GM21423 (cell line): Measurements from ENCODE around the gene CD99.
A peak's percentile ranks its signal among the peaks of the same experiment; 100 is the strongest.

ENCODE experiments used
- ATAC-seq: cut with Tn5 transposase; IDR thresholded peaks from one replicate; pipeline ENCODE4 v1.9.1; 2021; ENCODE audit warnings: mild to moderate bottlenecking, moderate library complexity; ENCODE audit not compliant: unreplicated experiment

Gene CD99, protein sequence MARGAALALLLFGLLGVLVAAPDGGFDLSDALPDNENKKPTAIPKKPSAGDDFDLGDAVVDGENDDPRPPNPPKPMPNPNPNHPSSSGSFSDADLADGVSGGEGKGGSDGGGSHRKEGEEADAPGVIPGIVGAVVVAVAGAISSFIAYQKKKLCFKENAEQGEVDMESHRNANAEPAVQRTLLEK

DNA sequence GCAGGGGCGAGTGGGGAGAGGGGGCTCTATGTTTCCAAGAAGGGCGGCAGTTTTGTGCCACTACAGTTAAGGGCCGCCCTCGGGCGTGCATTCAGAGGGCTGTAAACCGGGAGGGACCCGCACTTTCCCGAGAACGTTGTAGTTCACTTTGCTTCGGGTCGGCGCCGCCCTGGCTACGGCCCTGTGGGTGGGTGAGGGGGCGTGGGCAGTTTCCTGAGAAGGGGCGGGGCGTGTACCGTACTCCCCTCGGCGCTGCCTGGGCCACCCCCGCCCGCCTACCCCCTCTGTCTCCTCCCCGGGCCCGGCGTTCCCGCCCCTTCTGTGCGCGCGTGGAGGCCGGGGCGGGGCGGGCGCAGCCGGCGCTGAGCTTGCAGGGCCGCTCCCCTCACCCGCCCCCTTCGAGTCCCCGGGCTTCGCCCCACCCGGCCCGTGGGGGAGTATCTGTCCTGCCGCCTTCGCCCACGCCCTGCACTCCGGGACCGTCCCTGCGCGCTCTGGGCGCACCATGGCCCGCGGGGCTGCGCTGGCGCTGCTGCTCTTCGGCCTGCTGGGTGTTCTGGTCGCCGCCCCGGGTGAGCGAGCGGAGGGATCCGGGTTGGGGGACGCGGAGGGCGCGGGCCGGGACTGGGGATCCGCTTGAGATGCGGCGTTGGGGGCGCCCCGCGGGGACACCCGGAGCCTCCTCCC lies at the start of gene CD99:
Gene CD99, plus strand, starts transcription at position 440 of the 687 bp plus-strand sequence. Its CDS starts 66 bp downstream, at position 506.
- ATAC-seq, result peak; percentile 88

DNA sequence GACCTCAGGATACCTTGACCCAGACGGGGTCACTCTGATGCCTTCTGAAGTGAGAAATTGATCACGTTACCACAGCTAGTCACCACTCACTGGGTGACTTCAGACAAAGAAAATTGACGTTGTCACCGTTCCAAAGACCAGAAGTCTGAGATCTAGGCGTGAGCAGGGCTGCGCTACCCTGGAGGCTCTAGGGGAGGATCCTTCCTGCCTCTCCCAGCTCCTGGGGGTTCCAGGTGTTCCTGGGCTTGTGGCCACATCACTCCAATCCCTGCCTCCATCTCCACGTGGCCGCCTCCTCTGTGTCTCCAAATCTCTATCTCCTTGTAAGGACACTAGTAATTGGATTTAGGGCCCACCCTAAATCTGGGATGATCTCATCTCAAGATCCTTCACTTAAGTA lies 48.9 kb upstream of the CD99 start:
- no peak for ATAC-seq

DNA sequence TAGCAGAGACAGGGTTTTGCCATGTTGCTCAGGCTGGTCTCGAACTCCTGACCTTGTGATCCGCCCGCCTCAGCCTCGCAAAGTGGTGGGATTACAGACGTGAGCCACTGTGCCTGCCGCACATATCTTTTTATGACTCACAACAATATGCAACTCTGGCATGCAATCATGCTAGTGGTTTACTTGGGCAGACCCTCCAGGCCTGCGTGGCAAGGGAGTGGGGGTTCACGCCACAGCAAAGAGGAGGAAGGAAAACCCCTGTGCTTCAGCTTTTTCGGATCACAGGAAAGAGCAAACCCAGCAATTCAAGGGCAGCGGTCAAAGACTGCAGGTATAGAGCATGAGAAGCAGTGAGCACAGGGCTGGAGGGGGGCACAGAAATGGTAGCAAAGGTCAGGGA lies 48.3 kb upstream of the CD99 start:
- ATAC-seq, result no peak

DNA sequence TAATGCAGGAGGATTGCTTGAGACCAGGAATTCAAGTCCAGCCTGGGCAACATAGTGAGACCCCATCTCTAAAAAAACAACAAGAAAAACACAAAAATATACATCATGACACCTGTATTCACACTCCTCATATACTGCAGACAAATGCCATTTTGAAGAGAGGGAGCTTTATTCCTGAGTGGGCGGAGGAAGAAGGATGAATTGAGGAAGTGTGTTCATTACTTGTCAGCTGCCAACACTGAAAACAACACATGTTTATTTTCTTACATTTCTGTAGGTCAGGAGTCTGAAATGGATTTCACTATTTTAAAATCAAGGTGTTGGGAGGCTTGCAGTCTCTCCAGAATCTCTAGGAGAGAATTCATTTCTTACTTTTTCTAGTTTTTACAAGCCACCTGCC lies 47.2 kb upstream of the CD99 start:
- no peak for ATAC-seq

DNA sequence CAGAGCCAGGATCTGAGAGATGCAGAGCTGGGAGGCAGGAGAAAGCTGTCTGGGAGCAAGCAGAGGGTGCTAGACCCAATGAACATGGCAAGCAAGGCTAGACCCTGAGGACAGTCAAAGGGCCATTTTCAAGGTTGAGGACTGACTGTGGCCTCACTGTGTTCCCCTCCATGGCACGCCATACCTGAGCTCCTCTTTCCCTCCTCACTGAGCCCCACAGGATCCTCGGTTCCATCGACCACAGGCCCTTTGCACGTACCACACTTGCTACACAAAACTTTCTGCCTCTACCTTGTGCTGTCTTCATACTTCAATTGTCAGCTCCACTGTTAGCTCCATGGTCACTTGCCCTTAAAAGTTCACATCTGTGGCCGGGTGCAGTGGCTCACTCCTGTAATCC lies 45.5 kb upstream of the CD99 start:
- ATAC-seq, result no peak

DNA sequence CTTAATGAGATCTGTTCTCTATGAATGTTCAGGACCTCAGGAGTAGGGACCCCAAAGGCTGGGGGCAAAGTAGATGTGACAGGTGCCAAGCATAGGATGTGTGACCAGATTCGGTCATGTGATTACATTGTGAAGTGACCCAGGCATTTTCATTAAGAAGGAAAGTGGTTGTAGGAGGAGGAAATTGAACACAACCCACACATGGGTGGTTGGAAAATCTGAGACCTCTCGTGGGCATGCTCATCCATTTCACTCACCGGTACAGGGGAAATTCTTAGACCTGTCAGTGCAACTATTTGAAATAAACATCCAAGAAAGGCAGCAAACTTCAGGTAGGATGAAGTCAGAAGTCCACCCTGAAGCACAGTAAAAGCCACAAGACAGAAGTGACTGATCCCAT lies 43.5 kb upstream of the CD99 start:
- no peak for ATAC-seq

DNA sequence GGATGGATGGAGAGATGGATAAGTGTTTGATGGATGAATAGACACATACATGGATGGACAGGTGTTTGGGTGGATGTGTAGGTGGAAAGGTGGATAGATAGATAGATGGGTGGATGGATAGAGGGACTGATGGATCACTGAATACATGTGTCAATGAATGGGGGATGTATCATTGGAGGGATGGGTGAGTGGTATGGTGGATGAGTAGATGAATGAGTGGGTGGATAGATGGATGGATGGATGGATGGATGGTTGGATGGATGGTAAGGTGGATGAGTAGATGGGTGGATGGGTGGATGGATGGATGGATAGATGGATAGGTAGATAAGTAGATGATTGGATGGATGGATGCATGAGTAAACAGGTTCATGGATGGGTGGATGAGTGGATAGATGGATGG lies 41.1 kb upstream of the CD99 start:
- no peak for ATAC-seq

DNA sequence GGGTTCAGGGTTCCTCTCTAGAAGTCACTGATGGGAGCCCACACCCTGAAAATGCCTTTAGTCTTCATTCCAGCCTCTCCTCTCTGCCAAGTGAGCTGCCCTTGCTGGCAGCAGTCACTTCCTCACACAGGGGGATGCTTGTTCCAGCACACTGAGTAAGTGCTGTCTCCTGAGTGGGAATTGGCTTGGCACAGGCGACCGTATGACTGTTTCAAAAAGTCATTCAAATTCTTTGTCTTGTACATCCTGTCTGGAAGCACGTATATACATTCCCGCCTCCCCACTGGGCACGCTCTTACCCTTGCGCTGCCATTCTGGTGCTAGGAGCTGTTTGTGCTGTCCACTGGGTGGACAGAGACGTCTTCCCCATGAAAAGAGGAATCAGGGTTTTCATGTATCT lies 40.2 kb upstream of the CD99 start:
- no peak for ATAC-seq

DNA sequence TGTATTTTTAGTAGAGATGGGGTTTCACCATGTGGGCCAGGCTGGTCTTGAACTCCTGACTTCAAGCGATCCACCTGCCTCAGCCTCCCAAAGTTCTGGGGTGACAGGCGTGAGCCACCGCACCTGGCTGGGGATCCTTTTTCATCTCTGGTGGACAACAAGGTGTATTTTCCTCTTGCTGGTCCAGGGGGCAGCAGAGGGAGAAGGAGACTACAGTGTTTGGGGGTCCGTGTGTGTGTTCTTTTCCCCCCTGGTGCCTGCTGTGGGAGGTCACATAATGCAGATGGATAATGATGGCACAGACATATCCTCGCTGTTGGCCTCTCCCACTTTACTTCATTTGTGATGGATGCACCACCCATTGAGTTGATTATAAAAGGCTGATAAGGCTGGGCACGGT lies 39.0 kb upstream of the CD99 start:
- no peak for ATAC-seq

DNA sequence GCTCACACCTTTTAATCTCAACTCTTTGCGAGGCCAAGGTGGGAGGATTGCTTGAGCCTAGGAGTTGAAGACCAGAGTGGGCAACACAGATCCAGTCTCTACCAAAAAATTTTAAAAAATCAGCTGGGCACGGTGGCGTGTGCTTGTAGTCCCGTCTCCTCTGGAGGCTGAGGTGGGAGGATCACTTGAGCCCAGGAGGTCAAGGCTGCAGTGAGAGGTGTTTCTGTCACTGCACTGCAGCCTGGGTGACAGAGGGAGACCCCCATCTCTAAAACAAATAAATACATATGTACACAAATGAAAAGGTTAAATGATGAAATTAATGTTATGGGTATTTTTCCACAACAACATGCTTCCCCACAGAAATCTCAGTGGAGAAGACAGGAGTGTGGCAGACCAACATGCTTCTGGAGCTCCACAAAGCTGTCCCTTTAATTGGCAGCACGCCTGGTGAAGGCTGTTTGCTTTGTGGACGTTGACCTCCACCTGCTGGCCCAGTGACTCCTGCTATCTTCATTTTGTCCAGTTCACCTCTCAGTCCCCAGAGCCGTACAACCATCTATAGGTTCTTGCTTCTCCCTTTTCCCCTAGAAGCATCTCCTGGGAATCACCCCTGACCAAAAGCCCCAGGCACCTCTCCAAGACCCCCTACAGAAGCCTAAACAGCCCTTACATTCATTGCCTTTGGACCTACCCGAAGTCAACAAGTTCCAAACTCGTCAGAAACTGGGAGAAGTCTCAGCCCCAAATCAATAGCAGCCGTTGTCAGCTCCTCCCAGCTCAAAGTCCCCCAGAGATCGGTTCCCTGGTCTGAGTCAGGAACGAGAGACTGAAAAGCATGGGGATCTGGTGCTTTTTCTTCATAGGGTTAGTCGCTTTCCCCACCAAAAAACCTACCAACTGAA lies 36.4 kb upstream of the CD99 start:
- no peak for ATAC-seq

DNA sequence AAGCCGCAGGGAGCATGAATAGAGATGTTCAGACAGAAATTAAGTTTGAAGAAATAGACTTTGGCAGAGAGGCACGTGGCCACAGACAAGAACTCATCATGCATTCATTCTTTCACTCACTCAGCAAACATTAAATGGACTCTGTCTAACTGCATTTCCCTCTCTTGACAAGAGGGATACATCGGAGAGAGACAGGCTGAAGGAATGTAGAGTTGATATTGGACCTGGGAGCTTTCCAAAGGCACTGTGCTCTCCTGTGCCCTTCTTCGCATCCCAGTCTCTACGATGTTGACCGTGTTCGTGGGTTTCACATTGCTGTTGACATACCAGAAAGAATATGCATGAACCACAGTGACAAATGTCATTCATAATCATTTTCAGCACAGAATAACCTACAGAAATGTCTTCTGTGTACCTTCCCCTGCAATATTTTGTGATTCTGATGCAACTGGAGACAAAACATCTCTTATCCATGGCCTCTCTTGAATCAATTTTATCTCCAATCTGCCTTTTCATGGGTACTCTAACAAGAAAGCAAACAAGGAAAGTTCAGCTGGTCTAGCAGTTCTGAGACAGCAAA lies 34.7 kb upstream of the CD99 start:
- no peak for ATAC-seq

DNA sequence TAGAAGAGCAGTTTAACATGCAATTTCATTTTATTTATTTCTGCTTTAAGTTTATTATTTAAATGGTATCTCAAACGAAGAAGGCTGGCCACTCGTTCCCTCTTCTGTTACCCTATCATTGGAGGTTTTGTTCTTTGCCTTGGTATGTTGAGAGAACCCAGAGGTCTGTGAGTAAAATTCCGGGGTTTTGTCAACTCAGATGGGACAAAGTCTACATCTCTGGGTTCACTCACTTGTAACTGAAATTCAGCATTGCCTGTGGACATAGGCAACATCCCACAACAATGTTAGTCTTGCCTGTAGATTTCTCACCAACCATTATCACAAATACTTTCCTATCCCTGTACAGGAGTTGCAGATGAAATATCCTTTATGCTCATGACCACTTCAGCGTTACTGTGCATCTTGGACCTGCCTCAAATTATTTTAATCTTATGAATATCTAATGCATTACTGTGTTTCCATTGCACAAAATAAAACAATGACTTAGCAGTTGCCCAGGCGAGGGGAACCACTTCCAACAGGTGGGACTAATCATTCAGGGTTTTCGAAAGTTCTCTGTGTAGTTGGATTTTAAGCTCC lies 33.5 kb upstream of the CD99 start:
- no peak for ATAC-seq

DNA sequence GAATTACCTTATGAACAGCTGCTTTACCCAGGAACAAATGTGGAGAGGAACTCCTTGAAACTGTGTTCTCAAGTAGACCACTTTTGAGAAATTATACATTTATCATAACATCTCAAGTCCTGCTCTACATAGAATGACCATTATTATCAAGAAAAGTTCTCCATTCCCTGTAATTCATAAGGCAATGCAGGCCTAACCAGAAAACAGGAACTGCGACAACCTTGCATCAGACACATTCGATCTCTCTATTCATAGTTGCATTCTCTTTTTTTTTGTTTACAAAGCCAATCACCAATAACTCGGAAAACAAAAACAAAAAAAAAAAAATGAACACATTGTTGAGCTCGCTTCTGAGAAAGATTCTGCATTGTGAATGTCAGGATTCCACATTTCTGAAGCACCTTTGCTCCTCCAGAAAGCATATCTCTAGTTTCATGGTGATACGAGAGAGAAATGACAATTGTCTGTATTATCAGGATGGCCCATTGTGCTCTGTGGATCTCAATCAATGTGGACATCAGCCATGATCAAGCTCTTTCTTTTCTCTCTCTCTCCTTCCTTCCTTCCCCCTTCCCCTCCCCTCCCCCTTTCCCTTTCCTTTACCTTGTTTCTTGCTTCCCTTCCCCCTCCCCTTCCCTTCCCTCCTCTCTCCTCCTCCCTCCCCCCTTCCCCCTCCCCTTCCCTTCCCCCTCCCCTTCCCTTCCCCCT lies 32.4 kb upstream of the CD99 start:
- ATAC-seq, result no peak

DNA sequence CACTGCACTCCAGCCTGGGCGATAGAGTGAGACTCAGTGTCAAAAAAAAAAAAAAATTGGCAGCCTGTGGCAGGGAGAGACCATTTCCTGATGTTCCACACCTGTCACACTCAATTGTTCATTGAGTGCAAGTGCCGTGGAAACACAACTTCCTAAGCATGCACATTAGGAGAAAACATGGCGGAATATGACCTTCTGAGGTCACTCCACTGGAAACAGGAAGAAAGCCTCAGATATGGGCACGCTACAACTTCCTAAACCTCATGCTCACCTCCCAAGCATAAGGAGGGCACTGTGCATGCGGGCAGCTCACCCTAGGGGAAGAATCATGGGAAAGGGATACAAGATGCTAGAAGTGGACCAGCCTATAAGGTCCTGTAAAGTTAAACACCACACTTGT lies 28.5 kb upstream of the CD99 start:
- ATAC-seq, result no peak

DNA sequence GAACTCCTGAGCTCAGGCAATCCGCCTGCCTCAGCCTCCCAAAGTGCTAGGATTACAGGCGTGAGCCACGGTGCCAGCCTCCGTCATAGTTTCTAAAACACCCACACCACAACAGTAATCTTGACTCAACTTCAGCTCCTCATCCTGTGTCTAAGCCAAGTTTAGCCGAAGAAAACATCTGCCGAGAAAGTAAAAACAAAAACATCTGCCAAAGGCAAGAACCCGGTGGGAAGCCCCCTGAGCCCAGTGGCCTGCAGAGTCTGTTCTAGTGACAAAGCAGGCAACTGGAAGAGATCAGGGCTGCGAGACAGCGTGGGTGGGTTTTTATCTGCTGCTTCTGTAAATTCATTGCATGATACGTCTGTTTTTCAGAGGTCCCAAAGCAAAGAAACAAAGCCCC lies 26.6 kb upstream of the CD99 start:
- ATAC-seq, result no peak

DNA sequence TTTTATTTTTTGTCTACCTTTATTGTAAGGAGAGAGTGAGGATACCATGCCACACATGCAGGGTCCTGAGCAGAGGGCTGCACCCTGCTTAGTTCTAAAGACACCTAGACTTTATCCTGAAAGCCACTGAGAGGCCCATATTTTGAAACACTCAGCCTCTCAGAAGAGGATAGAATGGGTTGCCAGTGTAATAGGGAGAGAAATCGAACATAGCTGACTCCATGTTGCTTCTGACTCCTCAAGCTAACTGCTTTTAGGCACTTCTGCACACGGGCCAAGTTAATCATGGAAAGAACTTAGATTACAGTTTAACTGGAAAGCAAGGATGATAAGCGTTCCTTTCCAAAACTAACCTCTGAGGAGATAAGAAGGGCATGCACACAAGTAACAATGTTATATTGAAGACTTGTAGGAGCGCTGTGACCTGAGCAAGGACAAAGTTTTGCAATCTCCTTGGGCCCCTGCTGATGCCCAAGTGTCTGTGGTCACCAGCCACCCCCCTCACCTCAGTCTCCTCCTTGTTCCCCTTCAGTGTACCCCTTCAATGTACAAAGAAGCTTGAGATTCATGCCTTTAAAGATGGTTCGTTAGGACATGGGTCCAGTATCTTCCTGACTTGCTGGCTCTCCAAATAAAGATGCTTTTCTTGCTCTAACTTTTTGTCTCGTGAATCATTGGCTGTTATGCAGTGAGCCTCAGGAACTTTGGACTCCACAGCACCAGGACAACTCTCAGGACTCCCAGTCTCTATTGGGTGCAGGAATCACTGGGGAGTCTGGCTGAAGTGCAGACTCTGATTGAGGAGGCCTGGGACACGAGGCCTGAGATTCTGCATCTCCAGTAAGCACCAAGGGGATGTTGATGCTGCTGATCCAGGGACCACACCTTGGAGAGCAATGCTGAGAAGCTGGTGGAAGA lies 25.4 kb upstream of the CD99 start:
- ATAC-seq, result no peak

DNA sequence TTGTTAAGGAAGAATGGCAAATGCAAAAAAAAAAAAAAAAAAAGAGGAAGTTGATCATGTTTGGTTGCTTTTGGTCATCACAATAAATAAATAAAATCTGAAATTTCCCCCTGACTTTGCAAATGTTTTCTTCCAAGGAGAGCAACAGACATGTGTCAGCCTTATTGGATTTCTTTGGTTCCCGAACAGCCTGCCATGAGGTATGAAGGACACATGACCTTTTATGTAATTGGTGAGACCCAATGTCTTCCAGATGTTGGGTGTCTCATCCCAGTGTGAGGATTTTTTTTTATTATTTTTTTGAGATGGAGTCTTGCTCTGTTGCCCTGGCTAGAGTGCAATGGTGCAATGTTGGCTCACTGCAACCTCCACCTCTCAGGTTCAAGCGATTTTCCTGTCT lies 24.6 kb upstream of the CD99 start:
- ATAC-seq, result no peak

DNA sequence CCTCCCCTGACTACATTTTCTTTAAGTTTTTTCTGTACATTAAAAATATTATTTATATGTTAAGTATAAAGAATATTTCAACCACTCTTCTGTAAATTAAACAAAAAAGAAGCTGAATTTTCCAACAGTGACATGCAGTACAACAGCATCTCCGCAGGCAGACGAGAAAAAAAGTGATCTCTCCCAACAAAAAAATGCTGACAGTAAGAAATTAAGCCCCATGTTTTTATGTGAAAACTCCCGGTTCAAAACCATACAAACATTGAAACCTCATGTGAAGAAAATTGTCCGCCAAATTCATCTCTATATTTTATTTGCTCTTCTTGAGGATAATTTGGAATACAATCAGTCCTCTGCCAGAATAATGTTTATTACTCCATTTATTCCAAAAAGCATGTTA lies 20.1 kb upstream of the CD99 start:
- no peak for ATAC-seq

DNA sequence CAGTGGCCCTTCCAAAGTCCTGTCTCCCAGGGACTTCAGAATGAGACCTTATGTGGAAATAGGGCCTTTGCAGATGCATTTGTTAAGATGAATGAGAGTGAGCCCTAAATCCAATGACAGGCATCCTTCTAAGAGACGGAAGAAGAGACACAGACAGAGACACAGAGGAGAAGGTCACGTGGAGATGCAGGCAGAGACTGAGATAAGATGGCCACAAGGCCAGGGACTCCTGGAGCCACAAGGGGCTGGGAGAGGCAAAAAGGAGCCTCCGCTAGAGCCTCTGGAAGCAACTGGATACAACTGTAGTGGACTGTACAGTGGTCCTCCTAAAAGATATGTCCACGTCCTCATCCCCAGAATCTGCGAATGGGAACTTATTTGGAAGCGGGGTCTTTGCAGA lies 19.0 kb upstream of the CD99 start:
- no peak for ATAC-seq

DNA sequence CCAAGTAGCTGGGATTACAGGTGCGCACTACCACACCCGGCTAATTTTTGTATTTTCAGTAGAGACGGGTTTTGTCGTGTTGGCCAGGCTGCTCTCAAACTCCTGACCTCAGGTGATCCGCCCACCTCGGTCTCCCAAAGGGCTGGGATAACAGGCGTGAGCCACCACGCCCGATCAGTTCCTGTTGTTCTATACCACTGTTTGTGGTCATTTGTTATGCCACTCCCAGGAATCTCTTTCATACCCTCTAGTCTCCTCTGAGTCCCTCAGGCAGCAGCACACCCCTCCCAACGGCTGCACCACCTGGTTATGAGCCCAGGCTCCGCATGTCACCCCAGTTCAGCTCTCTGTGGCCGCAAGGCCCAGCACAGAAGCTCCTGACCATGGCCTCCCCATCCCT lies 17.5 kb upstream of the CD99 start:
- no peak for ATAC-seq
